K562 (cell line): ENCODE results near the gene NARF. TPM values are rescaled to one million over a fixed set of nuclear protein-coding genes. Genes with fewer than 3 reads are reported as not detected.

Source experiments
- CCAR2 ChIP-seq: fragments of 200-400 bp; formaldehyde crosslinking; IDR thresholded peaks from 2 replicates; pipeline ENCODE4 v1.6.1; 2017; ENCODE audit warnings: mild to moderate bottlenecking, low read depth, low read length
- MGA ChIP-seq: fragments of 450-650 bp; IDR thresholded peaks from 2 replicates; pipeline ENCODE4 v1.6.1; 2016; ENCODE audit warnings: mild to moderate bottlenecking, moderate library complexity
- ZBTB2 ChIP-seq: fragments of 450-650 bp; IDR thresholded peaks from 2 replicates; pipeline ENCODE4 v1.6.1; 2016; ENCODE audit warnings: antibody characterized with exemption
- polyA plus RNA-seq, 8 experiments: library from polyadenylated mRNA; depleted of rRNA in 4 of 8; stranded (reverse) in 5 of 8; unstranded in 3 of 8; fragments of >200 nt; fragmentation: Nextera tagmentation in 2 of 8; fragmentation: Illumina TruSeq in 1 of 8; extraction: Ambion mirVana in 2 of 8; extraction: Trizol in 1 of 8; gene quantifications; 2 replicates each; pipeline versions ENCODE4 v1.2.1 to v1.2.3, GENCODE V29; 2011 to 2014; ENCODE audit warnings: inconsistent platforms in 1 of 8, missing spikeins in 1 of 8
- total RNA-seq, 7 experiments: library from RNA; depleted of rRNA in 6 of 7; stranded (reverse); fragments of >200 nt in 6 of 7; fragmentation: Illumina TruSeq in 2 of 7; extraction: Trizol in 2 of 7; gene quantifications; 2 replicates each; pipeline versions ENCODE4 v1.2.1 to v1.2.3, GENCODE V29; 2011 to 2021; ENCODE audit warnings: low replicate concordance in 1 of 7

NARF gene
- total and polyA plus RNA-seq, 9 of the 15 experiments (the other 6 are each of a cell fraction or from before 2014, with no cell fraction given), result 60.4 to 423 (median 132) TPM

GRCh38 chr17:82412535-82413520, 45.7 kb upstream of the NARF start (continued):
- no peak for TF ChIP-seq MGA
- TF ChIP-seq ZBTB2, result no peak
- TF ChIP-seq CCAR2, result no peak
